NCI-H2081 (cell line): ENCODE results near the gene NR2C2.

Source experiments
- DNase-seq, 2 experiments: peaks; one replicate each; lab custom pipeline; 2025; lab: John Stamatoyannopoulos, UW

Gene NR2C2

GRCh38 chr3:15023249-15023648, 75.9 kb downstream of the NR2C2 start:
- no peak for DNase-seq

GRCh38 chr3:15023719-15024118, 76.3 kb downstream of the NR2C2 start:
- DNase-seq, result no peak

GRCh38 chr3:15029625-15030024, 82.2 kb downstream of the NR2C2 start:
- no peak for DNase-seq

DNA sequence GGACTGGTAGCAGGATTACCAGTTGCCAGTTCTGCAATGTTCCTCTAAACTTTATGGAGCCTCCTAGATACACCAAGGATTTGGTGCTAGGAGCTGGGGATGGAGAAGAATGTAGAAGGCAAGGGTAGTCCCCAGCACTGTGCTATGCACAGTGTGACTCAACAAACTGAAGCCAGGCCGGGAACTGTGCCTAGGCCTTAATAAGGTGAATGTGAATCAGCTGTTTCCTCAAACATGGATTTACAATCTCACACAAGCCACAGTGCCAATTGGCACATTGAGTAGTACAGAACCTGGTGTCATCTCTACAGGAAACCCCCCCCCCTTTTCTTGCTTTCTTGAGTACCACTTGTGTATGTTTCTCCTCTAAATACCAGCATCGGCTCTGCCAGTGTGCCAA, 85.3 kb downstream of the NR2C2 start:
- no peak for DNase-seq

- no peak for DNase-seq
Measured at GRCh38 chr3:15033103-15033502, 85.7 kb downstream of the NR2C2 start.

DNA sequence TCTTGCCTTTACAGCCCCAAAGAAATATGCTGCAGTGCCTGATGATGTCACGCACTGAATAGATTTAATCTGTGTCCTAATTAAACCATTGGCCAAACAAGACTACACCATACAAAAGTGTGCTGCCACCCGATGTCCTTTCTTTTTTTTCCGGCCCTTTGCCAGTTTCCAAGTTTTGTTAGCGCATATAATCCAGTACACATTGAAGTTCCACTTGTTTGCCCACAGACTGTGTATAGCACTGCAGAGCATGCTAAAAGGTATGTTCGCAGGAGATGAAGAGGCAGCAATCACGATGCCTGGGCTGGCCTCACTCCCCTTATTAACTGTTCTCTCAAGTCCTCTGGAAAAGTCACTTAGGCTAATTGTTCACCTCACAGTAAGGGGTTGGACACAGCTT, 90.9 kb downstream of the NR2C2 start:
- DNase-seq, result no peak

DNA sequence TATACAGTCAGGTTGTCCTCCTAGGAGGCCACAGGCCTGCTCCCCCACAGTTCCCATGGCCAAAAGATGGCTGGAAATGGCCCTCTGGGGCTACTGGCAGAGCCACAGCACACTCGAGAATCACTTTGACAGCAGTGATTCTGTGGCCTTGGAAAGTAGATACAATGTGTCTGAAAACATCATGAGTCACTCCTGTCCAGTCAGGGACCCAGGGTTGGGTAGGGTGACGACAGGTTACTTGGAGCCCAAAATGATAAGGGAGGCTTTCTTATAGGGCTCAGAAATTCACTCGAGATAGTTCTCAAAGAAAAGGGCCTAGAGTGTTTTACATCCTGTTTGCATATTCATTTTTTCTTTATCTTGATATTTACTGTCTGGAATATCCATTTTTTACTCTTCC, 93.5 kb downstream of the NR2C2 start:
- DNase-seq, result no peak

GRCh38 chr3:15041950-15042349, 94.6 kb downstream of the NR2C2 start:
- no peak for DNase-seq

GRCh38 chr3:15042936-15043335, 95.6 kb downstream of the NR2C2 start:
- DNase-seq, result no peak

- no peak for DNase-seq
Measured at GRCh38 chr3:15043408-15044171, 96.2 kb downstream of the NR2C2 start.

GRCh38 chr3:15044326-15044725, 96.9 kb downstream of the NR2C2 start:
- no peak for DNase-seq

DNA sequence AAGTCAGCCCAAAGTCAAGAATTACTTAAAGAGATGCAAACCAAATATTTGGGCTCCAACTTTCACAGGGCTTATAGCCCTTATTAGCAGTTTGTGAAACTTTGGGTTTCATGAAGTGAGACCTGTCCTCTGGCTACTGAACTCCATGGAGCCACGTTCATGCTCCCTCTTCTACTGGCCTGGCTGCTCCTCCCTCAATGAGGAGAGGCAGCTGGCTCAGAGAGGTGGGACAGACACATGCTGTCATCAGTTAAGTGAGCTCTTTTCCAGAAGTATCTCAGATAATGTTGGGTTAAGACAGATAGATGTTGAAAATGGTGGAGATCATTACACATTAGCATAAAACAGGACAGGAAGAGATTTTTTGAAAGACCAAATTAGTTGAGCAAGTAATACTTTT, 98.3 kb downstream of the NR2C2 start:
- no peak for DNase-seq

DNA sequence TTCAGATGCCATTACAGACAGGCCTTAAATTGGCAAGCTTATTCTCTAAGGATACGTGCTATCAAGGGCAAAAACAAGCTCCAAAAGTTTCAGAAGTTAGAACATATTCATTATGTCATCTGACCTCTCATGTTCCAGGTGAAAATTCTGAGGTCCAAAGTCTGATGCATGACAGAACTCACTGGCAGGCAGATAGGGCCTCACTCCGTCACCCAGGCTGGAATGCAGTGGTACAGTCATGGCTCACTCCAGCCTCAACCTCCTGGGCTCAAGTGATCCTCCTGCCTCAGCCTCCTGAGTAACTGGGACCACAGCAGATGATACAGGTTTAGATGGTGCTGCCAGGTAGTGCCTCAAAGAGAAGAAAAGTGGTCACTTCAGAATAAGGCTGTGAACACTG, 102.2 kb downstream of the NR2C2 start:
- no peak for DNase-seq

- DNase-seq, result no peak
Measured at GRCh38 chr3:15050405-15051092, 103.2 kb downstream of the NR2C2 start.

DNA sequence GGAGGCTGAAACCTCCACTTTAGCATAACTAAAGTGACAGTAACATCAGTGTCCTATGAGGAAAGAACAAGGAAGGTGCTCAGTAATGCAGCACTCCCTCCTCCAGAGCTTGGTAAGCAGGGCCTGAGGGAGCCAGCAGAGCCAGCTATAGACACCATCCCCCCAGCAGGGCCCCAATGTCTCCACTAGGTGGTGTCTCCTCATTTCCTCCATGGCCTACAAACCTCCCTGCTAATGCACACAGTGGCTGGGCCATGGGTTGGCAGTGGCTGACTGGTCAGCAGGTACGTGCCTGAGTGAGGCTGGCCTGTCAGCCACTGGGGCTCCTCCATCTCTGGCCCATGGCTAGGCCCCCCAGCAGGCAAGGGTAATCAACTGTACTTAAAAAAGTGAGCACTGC, 104.1 kb downstream of the NR2C2 start:
- DNase-seq, result peak in 1 of 2 experiments; percentile 4

DNA sequence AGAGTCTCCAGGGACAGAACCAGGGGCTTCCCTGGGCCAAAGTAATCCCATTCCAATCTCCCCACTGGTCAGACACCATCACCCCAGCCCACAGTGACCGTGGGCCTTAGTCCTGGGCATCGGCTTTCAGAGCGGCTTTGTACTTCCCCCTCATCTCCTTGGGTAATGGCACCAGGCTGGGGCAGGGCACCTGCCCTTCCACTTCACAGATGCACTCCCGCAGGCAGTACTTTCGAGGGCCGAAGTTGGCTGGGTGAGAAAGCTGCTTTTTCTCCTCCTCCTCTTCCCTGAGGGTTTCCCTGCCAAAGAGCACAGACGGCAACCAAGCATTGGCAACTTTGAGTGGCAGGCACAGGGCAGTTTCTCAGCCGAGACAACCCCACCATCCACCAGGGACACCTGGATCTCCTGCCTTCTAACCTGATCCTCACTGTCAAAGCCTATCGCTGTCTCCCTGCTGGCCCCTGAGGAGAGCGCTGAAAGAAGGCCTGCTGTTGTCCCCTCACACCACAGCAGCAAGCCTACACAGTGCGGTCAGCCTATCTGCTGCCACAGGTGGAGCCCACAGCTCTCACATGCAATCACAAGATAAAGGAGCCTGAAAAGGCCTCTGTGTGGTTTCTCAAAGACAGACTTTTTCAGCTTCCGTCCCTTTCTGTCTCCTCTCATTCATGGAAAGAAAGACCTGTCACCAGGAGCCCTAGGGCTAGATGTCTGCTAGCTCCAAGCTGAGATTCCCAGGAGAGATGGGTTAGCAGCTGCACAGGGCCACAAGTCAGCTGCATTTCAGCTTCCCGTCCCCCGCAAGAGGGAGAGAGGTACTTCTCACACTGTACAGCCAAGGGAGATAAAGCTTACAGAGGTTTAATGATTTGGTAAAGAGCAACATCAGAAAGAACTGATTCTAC, 105.2 kb downstream of the NR2C2 start:
- no peak for DNase-seq

DNA sequence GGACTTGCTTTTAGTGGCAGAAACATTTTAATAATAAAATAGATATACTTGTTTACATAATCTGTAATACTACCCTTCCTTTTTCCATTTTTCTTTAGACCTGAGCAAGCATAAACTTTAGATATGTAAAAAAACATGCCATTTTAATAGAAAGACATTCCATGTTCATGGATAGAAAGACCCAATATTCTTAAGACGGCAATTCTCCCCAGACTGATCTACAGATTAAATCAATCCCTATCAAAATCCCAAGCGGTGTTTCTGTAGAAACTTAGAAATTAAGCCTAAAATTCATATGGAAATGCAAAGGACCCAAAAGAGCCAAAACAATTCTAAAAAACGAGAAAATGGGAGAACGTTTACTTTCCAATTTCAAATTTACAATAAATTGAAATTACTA, 106.2 kb downstream of the NR2C2 start:
- no peak for DNase-seq

GRCh38 chr3:15055019-15055557, 107.7 kb downstream of the NR2C2 start:
- no peak for DNase-seq

GRCh38 chr3:15056676-15057404, 109.5 kb downstream of the NR2C2 start:
- DNase-seq, result no peak

- no peak for DNase-seq
Measured at GRCh38 chr3:15060029-15060428, 112.6 kb downstream of the NR2C2 start.

DNA sequence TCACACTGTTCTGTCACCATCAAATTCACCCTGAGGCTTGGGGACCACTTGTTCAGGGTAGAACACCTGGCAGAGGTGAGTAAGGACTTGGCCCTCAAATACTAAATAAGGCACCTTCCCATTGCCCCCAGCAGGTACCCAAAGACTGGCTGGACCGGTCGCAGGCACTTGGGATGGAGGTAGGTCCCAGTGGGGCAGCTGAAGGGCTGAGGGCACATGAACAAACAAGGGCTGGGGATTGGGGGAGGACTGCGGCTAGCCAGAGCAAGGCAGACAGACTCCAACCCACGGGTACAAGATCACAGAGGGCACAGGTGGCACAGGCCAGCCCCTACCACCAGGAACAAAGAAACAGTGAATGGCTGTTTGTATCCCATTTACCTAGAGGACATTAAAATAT, 115.9 kb downstream of the NR2C2 start:
- DNase-seq, result no peak
